NCI-H69 (cell line): ENCODE measurements around the gene ZBTB47.

ENCODE experiments used
- DNase-seq: peaks from one replicate; lab custom pipeline; 2025; lab: John Stamatoyannopoulos, UW

The ZBTB47 gene

DNA sequence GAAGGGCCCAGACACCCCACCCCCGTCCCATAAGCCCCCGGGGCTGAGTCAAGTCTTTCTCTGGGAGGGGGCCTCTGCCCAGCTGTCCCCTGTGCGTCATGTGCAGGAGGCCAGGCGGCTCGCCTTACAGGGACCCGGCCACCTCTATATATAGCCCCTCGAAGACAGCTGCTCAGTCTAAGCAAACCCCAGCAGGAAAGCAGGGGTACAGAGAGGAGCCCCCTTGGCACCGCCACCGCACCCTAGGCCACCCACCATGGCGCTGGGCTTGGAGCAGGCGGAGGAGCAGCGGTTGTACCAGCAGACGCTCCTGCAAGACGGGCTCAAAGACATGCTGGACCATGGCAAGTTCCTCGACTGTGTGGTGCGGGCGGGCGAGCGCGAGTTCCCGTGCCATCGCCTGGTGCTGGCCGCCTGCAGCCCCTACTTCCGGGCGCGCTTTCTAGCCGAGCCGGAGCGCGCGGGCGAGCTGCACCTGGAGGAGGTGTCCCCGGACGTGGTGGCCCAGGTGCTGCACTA, 31.9 kb downstream of the ZBTB47 start, which contains the start of gene KLHL40:
Gene KLHL40 (plus strand): TSS at position 175 of the 519 bp plus-strand sequence. CDS start 82 bp downstream, at position 257.
- DNase-seq: no peak

DNA sequence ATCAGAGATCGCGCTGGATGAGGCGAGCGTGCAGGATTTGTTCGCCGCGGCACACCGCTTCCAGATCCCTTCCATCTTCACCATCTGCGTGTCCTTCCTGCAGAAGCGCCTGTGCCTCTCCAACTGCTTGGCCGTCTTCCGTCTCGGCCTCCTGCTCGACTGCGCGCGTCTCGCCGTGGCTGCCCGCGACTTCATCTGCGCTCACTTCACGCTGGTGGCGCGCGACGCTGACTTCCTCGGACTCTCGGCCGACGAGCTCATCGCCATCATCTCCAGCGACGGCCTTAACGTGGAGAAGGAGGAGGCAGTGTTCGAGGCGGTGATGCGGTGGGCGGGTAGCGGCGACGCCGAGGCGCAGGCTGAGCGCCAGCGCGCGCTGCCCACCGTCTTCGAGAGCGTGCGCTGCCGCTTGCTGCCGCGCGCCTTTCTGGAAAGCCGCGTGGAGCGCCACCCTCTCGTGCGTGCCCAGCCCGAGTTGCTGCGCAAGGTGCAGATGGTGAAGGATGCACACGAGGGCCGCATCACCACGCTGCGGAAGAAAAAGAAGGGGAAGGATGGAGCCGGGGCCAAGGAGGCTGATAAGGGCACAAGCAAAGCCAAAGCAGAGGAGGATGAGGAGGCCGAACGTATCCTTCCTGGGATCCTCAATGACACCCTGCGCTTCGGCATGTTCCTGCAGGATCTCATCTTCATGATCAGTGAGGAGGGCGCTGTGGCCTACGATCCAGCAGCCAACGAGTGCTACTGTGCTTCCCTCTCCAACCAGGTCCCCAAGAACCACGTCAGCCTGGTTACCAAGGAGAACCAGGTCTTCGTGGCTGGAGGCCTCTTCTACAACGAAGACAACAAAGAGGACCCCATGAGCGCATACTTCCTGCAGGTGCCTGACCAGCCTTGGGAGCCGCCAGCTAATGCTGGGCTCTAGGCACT, 32.7 kb downstream of the ZBTB47 start:
- no peak for DNase-seq

DNA sequence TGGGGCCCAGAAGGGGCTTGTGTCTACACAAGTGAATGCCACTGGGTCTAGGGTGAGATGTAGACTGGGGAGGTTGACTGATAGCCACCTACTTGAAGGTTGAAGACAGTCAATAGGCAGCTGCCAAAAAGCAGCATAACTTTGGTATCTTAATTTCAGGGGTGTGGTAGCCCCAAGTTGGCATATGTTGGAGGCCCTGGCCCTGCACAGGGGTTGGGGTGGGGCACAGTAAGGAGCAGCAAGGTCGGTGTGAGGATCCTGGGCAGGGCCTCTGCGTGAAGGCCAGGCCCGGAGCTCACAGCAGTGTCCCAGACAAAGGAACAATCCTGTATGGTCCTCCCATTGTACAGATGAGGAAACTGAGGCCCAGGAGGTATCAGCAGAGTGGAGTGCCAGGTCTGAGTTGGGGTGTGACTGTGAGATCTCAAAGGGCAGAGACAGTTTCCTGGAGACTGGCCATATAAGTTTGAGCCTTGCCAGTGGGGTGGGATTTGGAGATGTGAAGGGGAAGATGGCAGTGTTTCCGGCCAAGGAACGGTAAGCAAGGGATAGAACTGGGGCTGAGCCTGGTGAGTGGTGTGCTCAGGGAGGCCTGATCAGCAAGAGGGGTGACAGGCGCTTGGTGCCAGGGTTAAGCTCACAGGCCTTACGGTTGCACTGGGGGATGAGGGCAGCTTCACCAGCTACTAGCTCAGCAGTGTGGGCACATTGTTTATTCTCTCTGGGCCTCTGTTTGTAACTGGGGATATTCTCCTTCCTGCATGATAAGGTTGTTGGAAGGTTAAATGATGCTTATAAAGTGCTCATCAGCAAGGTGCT, 33.5 kb downstream of the ZBTB47 start:
- no peak for DNase-seq

DNA sequence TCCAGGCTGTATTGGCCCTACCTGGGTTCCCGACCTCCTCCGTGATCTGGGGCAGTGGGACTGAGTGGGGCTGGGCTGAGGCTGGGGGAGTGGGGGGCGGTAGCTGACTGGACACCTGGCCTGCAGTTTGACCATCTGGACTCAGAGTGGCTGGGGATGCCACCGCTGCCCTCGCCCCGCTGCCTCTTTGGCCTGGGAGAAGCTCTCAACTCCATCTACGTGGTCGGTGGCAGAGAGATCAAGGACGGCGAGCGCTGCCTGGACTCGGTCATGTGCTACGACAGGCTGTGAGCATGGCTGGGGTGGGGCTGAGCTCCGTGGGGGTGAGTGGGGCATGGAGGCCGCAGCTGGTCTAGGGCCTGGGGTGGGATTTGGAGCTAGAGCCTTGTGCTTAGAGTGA, 34.5 kb downstream of the ZBTB47 start:
- no peak for DNase-seq

DNA sequence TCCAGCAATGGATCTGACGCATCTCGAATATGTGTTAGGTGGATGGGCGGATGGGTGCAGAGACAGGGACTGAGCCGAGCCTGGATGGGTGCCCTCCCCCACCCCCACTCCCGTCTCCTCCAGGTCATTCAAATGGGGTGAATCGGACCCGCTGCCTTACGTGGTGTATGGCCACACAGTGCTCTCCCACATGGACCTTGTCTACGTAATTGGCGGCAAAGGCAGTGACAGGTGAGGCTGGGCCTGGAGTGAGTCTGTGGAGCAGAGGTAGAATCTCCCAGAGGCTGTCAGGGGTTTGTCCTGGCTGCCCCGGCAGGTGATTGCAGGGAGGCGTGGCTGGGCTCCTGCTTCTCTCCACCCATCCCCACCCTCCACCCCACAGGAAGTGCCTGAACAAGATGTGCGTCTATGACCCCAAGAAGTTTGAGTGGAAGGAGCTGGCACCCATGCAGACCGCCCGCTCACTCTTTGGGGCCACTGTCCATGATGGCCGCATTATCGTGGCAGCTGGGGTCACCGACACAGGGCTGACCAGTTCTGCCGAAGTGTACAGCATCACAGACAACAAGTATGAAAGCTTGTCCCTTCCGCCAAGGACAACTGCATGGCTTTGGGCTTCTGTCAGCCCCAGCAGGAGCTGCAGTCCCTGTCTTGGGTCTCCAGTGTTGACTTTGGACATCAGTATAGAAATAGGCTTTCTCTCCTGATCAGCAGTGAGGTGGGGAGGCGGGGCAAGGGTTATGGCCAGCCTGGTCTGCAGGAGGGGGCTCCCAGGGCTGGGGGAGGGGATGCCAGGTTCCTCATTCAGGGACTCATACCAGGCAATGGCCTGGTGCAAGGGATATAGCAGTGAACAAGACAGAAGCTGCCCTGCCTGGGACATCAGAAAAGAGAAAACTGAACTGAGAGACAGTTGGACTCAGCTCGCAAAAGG, 35.3 kb downstream of the ZBTB47 start:
- no peak for DNase-seq

DNA sequence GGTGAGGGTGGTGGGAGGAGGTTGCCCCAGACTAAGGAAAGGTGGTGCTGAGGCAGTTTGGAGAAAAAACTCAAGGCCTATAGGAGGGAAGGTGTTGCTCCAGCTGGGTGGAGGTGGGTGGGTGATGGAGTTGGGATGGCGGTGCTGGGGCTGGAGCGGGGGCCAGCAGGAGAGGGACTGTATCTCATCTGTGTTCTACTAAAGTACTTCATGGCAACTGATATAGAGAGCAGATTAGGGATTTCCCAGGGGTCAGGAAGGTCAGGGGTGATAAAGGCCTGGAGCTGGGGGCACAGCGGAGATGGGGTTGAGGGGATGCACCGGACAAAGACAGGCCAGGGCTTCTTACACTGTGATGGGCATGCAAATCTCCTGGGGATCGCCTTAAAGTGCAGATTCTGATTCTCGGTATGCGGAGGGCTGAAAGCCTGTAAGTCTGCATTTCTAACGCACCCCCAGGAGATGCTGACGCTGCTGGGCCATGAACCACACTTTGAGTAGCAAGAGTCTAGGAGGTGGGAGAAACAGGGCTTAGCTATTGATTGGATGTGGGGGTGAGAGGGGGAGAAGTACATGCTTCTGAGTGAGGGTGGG, 36.0 kb downstream of the ZBTB47 start:
- no peak for DNase-seq

DNA sequence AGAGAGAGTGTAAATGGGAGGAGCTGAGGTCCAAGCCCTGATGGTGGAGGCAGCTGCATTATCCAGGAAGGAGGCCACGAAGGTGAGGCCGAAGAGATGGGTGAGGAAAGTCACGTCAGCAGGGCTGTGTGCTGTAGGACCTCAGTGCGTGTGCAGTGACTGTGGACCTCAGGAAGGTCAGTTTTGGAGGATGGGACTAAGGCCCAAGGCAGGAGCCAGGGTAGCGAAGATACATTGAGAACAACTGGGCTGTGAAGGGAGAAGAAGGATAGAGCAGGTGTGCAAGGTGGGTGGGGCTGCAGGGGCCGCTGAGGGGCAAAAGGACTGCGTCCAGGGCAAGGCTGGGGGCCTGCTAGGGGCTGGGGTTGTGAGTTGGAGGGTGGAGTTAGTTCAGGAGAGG, 36.7 kb downstream of the ZBTB47 start:
- no peak for DNase-seq

DNA sequence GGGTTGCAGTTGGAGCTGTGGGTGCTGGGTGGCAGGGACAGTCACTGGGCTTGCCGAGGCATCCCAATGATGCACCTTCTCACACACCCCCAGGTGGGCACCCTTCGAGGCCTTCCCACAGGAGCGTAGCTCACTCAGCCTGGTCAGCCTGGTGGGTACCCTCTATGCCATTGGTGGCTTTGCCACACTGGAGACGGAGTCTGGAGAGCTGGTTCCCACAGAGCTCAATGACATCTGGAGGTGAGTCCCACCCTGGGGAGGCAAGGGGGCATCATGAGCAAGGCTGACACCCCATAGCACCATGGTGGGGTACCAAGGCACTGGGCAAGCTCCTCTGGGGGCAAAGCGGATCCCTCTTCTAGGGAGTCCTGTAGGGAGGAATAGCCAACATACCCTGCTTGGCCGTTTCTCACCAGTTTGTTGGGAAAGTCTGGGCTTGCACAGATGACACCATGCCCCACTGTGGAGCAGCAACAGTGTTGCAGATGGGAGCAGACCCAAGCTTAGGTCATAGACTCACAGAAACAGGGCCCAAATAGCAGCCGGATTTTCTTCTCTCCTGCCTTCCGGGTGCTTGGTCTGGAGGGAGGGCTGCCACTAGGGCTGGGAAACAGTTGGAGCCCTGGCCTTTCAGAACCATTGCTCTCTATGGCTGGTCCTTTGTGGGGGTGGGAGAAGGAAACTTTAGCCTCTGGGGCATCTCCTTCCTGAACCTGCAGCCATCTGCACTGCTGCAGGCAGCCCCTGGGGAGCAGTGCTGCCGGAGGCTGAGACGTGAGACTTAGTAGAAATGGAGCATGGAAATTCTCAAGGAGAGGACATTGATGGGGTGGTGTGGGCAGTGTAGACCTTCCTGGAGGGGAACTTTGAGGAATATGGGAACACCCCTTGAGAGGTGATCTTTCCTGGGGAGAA, 37.5 kb downstream of the ZBTB47 start:
- DNase-seq: no peak

DNA sequence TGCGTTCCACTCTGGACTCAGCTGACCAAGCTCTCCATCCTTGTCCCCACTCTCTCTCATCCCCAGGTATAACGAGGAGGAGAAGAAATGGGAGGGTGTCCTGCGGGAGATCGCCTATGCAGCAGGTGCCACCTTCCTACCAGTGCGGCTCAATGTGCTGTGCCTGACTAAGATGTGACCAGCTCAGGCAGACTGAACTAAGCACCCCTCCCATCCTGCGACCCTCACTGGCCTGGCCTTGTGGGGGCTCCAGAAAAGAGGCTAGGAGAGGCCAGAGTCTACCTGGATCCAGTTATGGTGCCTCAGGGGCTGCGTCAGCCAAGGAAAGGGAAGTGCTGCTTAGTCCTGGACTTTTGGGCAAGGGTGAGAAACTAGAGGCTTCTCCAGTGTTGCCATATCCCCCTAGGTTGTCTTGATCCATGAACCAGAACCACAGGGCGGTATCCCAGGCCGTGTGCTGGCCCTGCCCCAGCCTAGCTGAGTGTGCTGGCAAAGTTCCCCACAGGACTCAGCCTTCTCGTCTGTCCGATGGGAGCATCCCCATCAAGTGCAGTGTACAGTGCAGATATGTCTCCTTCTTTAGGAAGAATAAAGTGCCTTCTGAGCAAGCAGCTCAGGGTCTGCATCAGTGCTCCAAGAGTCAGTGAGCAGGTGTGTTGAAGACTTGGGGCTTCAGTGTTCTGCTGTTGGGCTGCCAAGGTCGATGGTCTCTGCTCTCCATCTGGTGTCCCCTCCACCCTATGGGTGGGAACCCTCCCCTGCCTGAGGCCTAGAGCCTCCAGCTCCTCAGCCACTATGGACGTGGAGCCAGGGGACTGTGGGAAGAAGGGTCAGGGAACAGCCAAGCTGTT, 38.5 kb downstream of the ZBTB47 start:
- no peak for DNase-seq

DNA sequence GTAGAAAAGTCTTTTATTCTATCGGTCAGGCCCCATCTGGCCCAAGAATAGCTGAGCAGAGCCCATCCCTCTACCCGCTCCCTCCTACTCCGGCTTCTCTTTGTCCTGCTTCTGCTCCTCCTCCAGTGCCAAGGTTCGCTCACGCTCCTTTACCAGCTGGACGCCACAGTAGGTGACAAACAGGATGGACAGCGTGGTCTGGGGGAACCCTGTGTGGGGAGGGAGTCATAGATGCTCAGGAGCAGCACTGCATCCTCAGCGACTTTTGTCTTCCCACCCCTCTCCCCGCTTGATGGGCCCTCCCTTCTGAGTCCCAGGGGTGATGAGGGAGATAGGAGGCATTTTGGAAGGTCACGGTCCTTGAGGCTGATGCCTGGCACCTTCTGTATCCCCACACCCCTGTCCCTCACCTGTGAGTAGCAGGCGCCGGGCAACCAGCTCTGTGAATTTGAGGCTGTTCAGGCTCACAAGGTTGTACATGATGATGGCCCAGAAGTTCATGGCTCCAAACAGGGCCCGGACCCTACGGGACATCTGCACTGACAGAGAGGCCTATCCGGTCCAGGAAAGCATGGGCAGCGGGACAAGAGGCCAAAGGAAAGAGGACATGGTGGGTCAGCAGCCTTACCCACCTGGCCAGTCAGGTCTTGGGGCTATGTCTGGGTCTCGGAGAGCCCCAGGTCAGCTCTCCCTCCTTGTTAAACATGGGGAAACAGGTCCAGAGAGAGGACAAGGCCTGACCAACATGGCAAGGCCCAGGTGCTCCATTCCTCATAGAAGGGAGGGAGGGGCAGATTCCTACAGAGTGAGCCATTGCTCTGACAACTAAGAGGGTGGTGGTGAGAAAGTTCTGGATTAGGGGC, 39.4 kb downstream of the ZBTB47 start:
- DNase-seq: no peak

DNA sequence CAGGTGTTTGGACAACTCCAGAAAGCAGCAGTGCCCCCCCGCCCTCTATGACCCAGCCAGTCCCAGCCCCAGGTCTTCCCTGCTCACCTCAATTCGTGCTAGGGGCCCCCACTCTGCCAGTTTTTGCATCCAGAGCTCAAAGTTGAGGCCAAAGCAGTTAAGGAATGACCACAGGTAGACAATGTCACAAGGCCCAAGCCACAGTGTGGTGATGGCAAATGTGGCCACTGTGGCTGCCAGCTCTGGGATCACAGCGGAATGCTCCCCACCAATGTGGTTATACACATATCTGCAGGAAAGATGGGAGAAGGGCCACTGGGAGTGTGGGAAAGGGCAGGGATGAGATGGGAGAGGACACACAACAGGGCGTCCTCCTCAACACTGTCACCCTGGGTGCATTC, 40.0 kb downstream of the ZBTB47 start:
- no peak for DNase-seq

DNA sequence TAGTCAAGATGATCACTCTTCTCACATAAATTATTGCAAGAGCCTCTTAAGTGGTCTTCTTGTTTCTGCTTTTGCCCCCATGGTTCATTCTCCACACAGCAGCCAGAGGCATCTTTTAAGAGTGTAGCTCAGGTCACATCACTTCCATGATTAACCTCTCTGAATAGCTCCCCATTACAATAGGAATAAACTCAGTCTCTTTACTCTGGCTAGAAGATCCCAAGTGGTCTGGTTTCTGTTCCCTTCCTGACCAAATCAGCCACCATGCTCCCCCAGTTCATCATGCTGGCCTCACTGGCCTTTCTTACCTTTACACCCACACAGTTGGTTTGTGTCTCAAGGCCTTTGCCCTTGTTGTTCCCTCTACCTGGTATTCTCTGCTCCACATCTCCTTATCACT, 40.9 kb downstream of the ZBTB47 start:
- no peak for DNase-seq

DNA sequence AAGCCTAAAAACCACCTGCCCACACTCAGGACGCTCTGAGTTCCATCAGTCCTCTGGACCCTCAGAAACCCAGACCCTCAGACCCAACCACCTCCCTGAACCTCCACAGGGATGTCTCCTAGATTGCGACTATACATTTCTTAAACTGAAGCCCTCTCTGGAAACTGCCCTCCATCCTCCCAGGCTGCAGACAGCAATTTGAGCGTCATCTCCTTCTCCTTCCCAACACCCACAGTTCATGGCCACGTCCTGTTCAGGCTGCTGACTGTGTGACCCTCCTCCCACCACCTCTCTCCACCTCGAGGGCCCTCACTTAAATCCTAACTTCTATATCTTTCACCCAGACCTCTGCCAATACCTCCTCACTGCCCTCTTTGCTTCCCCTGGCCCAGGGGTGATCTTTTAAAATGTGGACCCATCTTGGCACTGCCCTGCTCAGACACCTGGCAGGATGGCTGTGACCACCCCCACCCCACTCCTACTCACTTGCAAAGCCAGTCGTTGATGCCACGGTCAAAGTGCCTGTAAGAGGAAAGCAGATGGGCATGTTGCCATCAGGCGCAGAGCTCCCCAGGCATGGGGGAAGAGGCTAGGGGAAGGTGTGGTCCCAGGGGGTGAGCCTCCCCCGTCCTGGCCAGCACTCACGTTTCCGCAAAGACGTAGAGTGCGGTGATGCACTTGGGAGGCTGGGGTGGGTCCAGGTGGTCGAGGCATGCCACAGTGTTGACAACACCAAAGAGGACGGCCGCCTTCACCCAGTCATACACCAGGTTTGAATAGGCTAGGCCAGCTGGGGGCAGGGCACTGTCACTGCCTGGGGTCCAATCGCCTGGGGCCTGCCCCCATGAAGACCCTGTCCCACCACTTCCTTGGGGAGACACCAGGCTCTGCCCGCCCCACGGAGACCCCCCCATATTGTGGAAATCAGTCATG, 43.1 kb downstream of the ZBTB47 start:
- DNase-seq: no peak

DNA sequence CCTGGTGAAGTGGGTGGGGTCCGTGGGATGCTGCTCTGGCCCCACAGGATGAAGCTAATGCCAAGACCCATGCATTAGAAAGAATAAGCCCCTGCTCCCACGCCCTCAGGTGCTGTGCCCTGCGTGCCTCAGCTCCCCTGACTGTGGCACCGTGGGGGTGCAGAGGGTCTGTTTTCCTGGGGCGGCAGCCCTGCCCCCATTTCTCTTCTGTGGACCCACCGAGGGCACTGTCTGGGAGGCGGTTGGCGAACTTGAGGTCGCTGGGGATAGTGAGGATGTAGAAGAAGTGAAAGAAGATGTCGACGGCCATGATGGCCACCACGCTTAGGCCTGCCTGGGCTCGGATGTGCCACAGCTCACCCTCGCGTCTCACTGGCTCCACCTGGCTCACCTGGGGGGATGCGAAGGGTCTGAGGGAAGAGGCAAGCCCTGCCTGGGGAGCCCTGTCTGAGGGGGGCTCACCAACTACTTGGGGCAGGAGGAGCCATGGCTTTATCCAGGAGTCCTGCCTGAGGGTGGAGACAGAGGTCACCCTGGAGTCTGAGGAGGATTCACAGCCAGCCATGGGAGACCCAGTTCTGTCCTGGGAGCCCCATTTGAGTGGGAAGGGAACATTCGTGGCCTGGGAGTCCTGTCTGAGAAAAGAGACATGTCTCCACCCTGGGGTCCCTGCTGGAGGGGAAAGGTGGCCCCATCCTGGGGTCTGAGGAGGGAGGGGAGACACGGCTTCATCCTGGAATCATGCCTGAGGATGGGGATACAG, 44.0 kb downstream of the ZBTB47 start:
- no peak for DNase-seq

DNA sequence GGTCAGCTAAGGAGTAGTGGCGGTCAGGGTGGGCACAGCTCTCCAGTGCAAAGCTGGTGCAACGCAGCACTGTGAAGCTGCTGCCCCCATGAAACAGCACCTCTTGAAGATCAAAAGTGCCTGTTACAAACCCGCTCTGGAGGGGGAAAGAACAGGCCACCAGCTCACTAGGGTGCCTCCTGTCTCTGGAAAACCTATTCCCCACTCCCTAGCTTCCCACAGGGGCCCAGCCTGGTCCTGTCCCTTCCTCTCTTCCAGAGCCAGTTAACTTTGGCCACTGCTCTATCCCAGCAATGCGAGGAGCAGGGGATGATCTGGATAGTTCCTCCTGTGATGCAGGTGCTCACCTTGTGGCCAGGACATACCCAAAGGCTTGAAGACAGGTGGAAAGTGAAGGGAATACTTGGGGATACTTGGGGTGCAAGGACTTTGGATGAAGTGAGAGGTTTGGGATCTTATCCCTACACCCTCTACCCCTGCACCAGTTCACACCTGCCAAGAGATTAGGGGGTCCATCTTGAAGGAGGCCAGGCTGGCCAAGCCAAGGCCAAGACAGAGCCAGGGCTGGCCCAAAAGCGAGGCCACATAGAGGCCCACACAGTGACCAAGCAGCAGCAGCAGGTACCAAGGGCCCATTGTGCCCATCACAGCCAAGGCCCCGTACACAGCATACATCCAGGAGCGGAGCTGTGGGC, 44.9 kb downstream of the ZBTB47 start:
- DNase-seq: no peak

DNA sequence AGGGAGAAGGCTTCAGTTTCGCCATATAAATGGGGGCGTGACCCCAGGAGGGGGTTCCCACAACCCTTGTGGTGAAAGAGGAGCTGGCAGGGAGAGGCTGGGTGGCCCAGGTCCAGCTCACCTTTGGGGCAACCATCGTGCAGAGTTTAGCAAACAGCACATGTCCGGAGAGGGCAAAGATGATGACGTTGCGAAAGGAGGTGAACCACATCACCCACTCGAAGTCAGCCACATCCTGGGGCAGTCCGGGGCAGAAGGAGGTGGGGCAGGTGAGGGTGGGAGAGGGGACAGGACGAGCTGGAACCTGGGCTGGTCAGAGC, 45.4 kb downstream of the ZBTB47 start:
- DNase-seq: no peak
